Lung (tissue), 12 donors: Measurements from ENCODE around the gene CNTNAP2. TPM values are rescaled to one million over a fixed set of nuclear protein-coding genes. Genes with fewer than 3 reads are reported as not detected.

Experiments
- ATAC-seq: fragments of 200-7000 bp; cut with Tn5 transposase; one replicate; pipeline ENCODE4 v1.9.1; 2020; ENCODE audit warnings: moderate number of reproducible peaks; ENCODE audit not compliant: insufficient read depth, low FRiP score
- DNase-seq, 3 donors: peaks; one replicate each; pipeline ENCODE4 v3.0.0-alpha.2; 2013 to 2017
- H3K27ac ChIP-seq, 2 donors: one replicate each; pipeline ENCODE4 v1.5.1; 2013; ENCODE audit warnings: mild to moderate bottlenecking in 2 of 2, moderate library complexity in 2 of 2, control low read depth in 1 of 2, inconsistent platforms in 1 of 2, low read depth in 1 of 2, low read length in 1 of 2
- H3K27me3 ChIP-seq, 3 donors: one replicate each; pipeline ENCODE4 v1.5.1; 2013; ENCODE audit warnings: low read length in 2 of 3; ENCODE audit not compliant: control insufficient read depth in 3 of 3, insufficient read depth in 3 of 3
- H3K36me3 ChIP-seq, 4 donors: one replicate each; pipeline ENCODE4 v1.5.1; 2013; ENCODE audit warnings: low read length in 4 of 4, mild to moderate bottlenecking in 1 of 4, moderate library complexity in 1 of 4; ENCODE audit not compliant: control insufficient read depth in 4 of 4, insufficient read depth in 4 of 4
- H3K4me1 ChIP-seq, 5 donors: one replicate each; pipeline ENCODE4 v1.5.1; 2013; ENCODE audit warnings: low read length in 5 of 5, mild to moderate bottlenecking in 2 of 5, moderate library complexity in 1 of 5; ENCODE audit not compliant: control insufficient read depth in 5 of 5, insufficient read depth in 5 of 5
- H3K4me3 ChIP-seq: one replicate; pipeline ENCODE4 v1.5.1; 2013; ENCODE audit warnings: mild to moderate bottlenecking, control low read depth, moderate library complexity
- H3K9ac ChIP-seq, 2 donors: one replicate each; pipeline ENCODE4 v1.5.1; 2013; ENCODE audit warnings: low read length in 2 of 2, control low read depth in 1 of 2; ENCODE audit not compliant: insufficient read depth in 1 of 2
- H3K9me3 ChIP-seq, 4 donors: one replicate each; pipeline ENCODE4 v1.5.1; 2013; ENCODE audit warnings: low read length in 3 of 4, mild to moderate bottlenecking in 1 of 4, moderate library complexity in 1 of 4; ENCODE audit not compliant: control insufficient read depth in 4 of 4, insufficient read depth in 3 of 4
- CTCF ChIP-seq: IDR thresholded peaks from 2 replicates; pipeline ENCODE4 v1.5.1; 2012; ENCODE audit warnings: mild to moderate bottlenecking; ENCODE audit errors: control extremely low read depth, extremely low read depth
- WGBS, 2 donors: extraction: QIAGEN DNeasy Blood & Tissue Kit; methylation state at CpG; one replicate each; pipeline ENCODE4 v1.1.7; 2013; 5-methylcytosine and 5-hydroxymethylcytosine counted together
- polyA plus RNA-seq, 2 donors: library from polyadenylated mRNA; stranded (reverse); fragments of 200-250 nt; gene quantifications; one replicate each; pipeline ENCODE4 v1.2.1, GENCODE V29; 2013
- total RNA-seq, 2 donors: library from RNA; depleted of rRNA in 1 of 2; stranded (reverse); fragments of >200 nt in 1 of 2; gene quantifications; one replicate each; pipeline ENCODE4 v1.2.1, GENCODE V29; 2014 to 2021
- donor health status: control.
- donor health status: control.
- donor health status: Bipolar disorder and iron deficiency.
- donor health status: healthy.
- donor health status: DM: yes; HTN: yes; CAD: no.

The CNTNAP2 gene
- total and polyA plus RNA-seq, 4 donors, result 0.18 to 45.3 (median 0.52) TPM

- no peak overlapping the region for H3K9ac ChIP-seq
- WGBS, 2 donors, result 91 to 92% methylated on average over 2 of the region's 2 CpGs
- DNase-seq (no peak), ATAC-seq (no peak)
- H3K4me3 ChIP-seq, result no peak overlapping the region
- TF ChIP-seq CTCF, result no peak
- H3K27me3 ChIP-seq, result no peaks in the 10 kb centered on the region
- H3K4me1 ChIP-seq, result no peaks in the 10 kb centered on the region
- no peaks in the 10 kb centered on the region for H3K36me3 ChIP-seq
- H3K27ac ChIP-seq, result no peak overlapping the region
- H3K9me3 ChIP-seq, result peaks cover 0 to 4% (median 0%) of the 10 kb centered on the region in 4 donors
Measured at GRCh38 chr7:147992698-147993097, 1876.1 kb downstream of the CNTNAP2 start.

GRCh38 chr7:147997636-147998035 lies 1881.0 kb downstream of the CNTNAP2 start:
- DNase-seq (no peak), ATAC-seq (no peak)
- WGBS, 2 donors, result 95 to 96% methylated on average over 10 of the region's 10 CpGs
- H3K9ac ChIP-seq, result no peak overlapping the region
- no peaks in the 10 kb centered on the region for H3K9me3 ChIP-seq
- no peak overlapping the region for H3K27ac ChIP-seq
- no peaks in the 10 kb centered on the region for H3K4me1 ChIP-seq
- no peak overlapping the region for H3K4me3 ChIP-seq
- no peaks in the 10 kb centered on the region for H3K27me3 ChIP-seq
- no peak for TF ChIP-seq CTCF
- no peaks in the 10 kb centered on the region for H3K36me3 ChIP-seq

GRCh38 chr7:147999962-148000361 lies 1883.4 kb downstream of the CNTNAP2 start:
- Histone ChIP-seq H3K9me3 (no peaks in the 10 kb centered on the region), H3K36me3 (no peaks in the 10 kb centered on the region), H3K4me1 (no peaks in the 10 kb centered on the region), H3K4me3 (no peak overlapping the region), H3K27ac (no peak overlapping the region), H3K9ac (no peak overlapping the region), H3K27me3 (no peaks in the 10 kb centered on the region)
- ATAC-seq, result no peak
- no peak for TF ChIP-seq CTCF
- 73 to 90% methylated on average over 4 of the region's 4 CpGs for WGBS, 2 donors
- no peak for DNase-seq

- no peak for TF ChIP-seq CTCF
- no peak overlapping the region for H3K4me3 ChIP-seq
- H3K9me3 ChIP-seq, result peaks cover 0 to 3% (median 0%) of the 10 kb centered on the region in 4 donors
- peaks cover 0 to 28% (median 0%) of the 10 kb centered on the region in 5 donors for H3K4me1 ChIP-seq
- no peak for DNase-seq
- WGBS, 2 donors, result 78 to 92% methylated on average over 1 of the region's 1 CpG
- no peaks in the 10 kb centered on the region for H3K36me3 ChIP-seq
- no peak overlapping the region for H3K9ac ChIP-seq
- H3K27ac ChIP-seq, result no peak overlapping the region
- no peak for ATAC-seq
- H3K27me3 ChIP-seq, result no peaks in the 10 kb centered on the region
Measured at GRCh38 chr7:148011753-148012152, 1895.2 kb downstream of the CNTNAP2 start.
